Nephron progenitor cell (in vitro differentiated cells): Measurements from ENCODE around the gene IPMK.

Experiments used
- DNase-seq: peaks from one replicate; pipeline ENCODE4 v3.0.0; 2021
- H3K27ac Mint-ChIP-seq: 2 replicates; pipeline ENCODE4 v1.8.0; 2021; ENCODE audit warnings: mild to moderate bottlenecking, moderate library complexity, mixed read lengths
- H3K27me3 Mint-ChIP-seq: 2 replicates; pipeline ENCODE4 v1.8.0; 2021; ENCODE audit warnings: mild to moderate bottlenecking, low read depth, mixed read lengths; ENCODE audit not compliant: poor library complexity
- H3K36me3 Mint-ChIP-seq: 2 replicates; pipeline ENCODE4 v1.8.0; 2021; ENCODE audit warnings: low read depth, mixed read lengths
- H3K4me1 Mint-ChIP-seq: 2 replicates; pipeline ENCODE4 v1.8.0; 2021; ENCODE audit warnings: mixed read lengths
- H3K4me3 Mint-ChIP-seq: 2 replicates; pipeline ENCODE4 v1.8.0; 2021; ENCODE audit warnings: mild to moderate bottlenecking, moderate library complexity, mixed read lengths
- H3K9me3 Mint-ChIP-seq: 2 replicates; pipeline ENCODE4 v1.8.0; 2021; ENCODE audit warnings: mild to moderate bottlenecking, moderate library complexity, mixed read lengths
- TF ChIP-seq, protein P1 (sequence below): fragments of 200-600 bp; sonication (generic); IDR thresholded peaks from 2 replicates; pipeline ENCODE4 v1.5.0; 2021; ENCODE audit warnings: antibody characterized with exemption

Gene IPMK

GRCh38 chr10:58269782-58270290 is 2.1 kb upstream of the IPMK start:
- Mint-ChIP-seq H3K4me3 (peak overlapping the region; percentile 94), H3K36me3 (peaks cover 21% of the 10 kb centered on the region)
- no peak for DNase-seq

DNA sequence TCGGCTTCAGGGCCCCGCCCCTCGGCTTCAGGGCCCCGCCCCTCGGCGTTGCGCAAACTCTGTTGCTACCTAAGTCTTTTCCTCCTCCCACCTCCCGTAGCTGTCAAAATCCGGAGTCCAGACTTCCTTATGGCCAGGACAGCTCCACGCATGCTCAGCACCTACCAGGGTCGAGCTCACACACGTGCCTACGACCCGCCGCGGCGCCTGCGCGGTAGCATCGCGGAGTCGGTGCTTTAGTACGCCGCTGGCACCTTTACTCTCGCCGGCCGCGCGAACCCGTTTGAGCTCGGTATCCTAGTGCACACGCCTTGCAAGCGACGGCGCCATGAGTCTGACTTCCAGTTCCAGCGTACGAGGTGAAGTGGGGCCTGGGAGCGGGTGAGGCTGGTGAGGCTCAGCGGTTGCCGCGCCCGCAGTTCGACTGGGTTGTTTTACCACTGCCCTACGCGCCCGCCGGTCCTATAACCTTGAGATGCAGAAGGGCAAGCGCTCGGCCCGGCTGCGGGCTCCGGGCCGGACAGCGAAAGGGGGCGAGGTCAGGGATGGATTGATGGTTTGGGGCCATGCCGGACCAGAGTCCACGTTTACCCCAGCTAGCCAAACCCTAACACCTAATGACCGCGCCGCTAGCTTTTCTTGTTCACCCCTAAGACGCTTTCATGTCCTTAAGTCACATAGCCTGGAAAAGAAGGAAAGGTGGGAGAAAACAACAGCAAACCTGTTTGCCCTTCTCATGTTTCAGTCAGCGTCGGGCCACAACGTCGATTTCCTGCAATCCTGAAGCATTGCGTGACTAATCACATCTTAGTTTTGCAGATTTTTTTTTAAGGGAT is 1.5 kb upstream of the IPMK start, which contains the start of gene CISD1:
CISD1 (plus strand) TSS at position 217 of the 836 bp plus-strand sequence; CDS start at position 329, 112 bp downstream.
- Mint-ChIP-seq H3K27ac (peak within 1 kb of the TSS; percentile 99), H3K36me3 (peaks cover 21% of the 10 kb centered on the region), H3K9me3 (peaks cover 10% of the 10 kb centered on the region), H3K4me3 (peak within 1 kb of the TSS; percentile 94), H3K27me3 (no peaks in the 10 kb centered on the region), H3K4me1 (peaks cover 47% of the 10 kb centered on the region)
- TF ChIP-seq, protein P1, sequence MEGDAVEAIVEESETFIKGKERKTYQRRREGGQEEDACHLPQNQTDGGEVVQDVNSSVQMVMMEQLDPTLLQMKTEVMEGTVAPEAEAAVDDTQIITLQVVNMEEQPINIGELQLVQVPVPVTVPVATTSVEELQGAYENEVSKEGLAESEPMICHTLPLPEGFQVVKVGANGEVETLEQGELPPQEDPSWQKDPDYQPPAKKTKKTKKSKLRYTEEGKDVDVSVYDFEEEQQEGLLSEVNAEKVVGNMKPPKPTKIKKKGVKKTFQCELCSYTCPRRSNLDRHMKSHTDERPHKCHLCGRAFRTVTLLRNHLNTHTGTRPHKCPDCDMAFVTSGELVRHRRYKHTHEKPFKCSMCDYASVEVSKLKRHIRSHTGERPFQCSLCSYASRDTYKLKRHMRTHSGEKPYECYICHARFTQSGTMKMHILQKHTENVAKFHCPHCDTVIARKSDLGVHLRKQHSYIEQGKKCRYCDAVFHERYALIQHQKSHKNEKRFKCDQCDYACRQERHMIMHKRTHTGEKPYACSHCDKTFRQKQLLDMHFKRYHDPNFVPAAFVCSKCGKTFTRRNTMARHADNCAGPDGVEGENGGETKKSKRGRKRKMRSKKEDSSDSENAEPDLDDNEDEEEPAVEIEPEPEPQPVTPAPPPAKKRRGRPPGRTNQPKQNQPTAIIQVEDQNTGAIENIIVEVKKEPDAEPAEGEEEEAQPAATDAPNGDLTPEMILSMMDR, result no peak
- DNase-seq, result peak; percentile 96

More at GRCh38 chr10:58269782-58270290, 2.1 kb upstream of the IPMK start:
- peaks cover 46% of the 10 kb centered on the region for H3K4me1 Mint-ChIP-seq
- H3K27me3 Mint-ChIP-seq, result no peaks in the 10 kb centered on the region
- TF ChIP-seq, protein P1, result no peak
- peaks cover 10% of the 10 kb centered on the region for H3K9me3 Mint-ChIP-seq
- no peak overlapping the region for H3K27ac Mint-ChIP-seq

DNA sequence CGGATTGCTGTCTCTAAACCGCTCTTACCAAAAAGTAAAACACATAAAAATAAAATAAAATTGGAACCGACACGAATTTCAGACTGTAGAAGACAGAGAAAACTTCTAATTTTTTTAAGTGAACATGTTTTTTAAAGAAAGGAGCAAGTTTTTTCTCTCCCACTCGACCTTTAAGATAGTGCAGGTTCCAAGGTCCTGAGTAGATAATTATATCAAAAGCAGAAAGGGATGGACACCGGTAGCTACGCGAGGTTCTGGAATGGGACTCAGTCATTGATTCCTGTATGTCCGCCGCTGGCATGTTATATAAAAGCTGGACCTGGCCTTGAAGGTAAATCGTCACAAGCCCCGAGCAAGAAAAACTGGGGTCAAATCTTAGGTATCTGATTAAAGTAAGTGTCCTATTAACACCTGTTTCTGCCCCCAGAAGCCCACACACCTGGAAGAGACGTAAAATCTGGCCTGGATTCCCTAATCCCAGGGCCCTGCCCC is 806 bp upstream of the IPMK start:
- Mint-ChIP-seq H3K4me1 (peaks cover 54% of the 10 kb centered on the region), H3K36me3 (peaks cover 25% of the 10 kb centered on the region), H3K27ac (peak overlapping the region; percentile 99), H3K27me3 (no peaks in the 10 kb centered on the region), H3K9me3 (peaks cover 10% of the 10 kb centered on the region), H3K4me3 (peak overlapping the region; percentile 94)
- DNase-seq, result no peak
- TF ChIP-seq, protein P1, result no peak

- H3K4me1 Mint-ChIP-seq, result peaks cover 46% of the 10 kb centered on the region
- DNase-seq, result peak; percentile 49
- H3K27ac Mint-ChIP-seq, result peak overlapping the region; percentile 96
- TF ChIP-seq, protein P1, result no peak
- peak overlapping the region; percentile 99 for H3K4me3 Mint-ChIP-seq
- no peaks in the 10 kb centered on the region for H3K27me3 Mint-ChIP-seq
- H3K9me3 Mint-ChIP-seq, result peaks cover 11% of the 10 kb centered on the region
- H3K36me3 Mint-ChIP-seq, result peaks cover 23% of the 10 kb centered on the region
Observed at GRCh38 chr10:58266826-58267712, 625 bp downstream of the IPMK start.

GRCh38 chr10:58266003-58266825 is 1.5 kb downstream of the IPMK start:
- Mint-ChIP-seq H3K27ac (peak overlapping the region; percentile 96), H3K36me3 (peaks cover 19% of the 10 kb centered on the region), H3K27me3 (no peaks in the 10 kb centered on the region), H3K4me1 (peaks cover 42% of the 10 kb centered on the region), H3K4me3 (peak overlapping the region; percentile 99), H3K9me3 (peaks cover 10% of the 10 kb centered on the region)
- no peak for DNase-seq
- TF ChIP-seq, protein P1, result no peak
